T-helper 2 cell (primary cell): ENCODE results near the gene CRTC2.
A peak's percentile ranks its signal among the peaks of the same experiment; 100 is the strongest.
"Not testable (repeated sequence)": the region's sequence is repeated elsewhere in the genome, so short reads cannot be mapped to it uniquely, and the experiment has no call there.

ENCODE experiments used
- DNase-seq, 5 experiments: peaks; one replicate each; pipeline versions ENCODE4 v3.0.0 to v3.0.0-alpha.2; 2012 to 2022
- total RNA-seq, 2 donors: gene quantifications; one replicate each; lab custom pipeline; 2026; lab: John Stamatoyannopoulos, UW

The CRTC2 gene
- total RNA-seq: 41.1 to 68.9 reads per million in 2 donors

DNA sequence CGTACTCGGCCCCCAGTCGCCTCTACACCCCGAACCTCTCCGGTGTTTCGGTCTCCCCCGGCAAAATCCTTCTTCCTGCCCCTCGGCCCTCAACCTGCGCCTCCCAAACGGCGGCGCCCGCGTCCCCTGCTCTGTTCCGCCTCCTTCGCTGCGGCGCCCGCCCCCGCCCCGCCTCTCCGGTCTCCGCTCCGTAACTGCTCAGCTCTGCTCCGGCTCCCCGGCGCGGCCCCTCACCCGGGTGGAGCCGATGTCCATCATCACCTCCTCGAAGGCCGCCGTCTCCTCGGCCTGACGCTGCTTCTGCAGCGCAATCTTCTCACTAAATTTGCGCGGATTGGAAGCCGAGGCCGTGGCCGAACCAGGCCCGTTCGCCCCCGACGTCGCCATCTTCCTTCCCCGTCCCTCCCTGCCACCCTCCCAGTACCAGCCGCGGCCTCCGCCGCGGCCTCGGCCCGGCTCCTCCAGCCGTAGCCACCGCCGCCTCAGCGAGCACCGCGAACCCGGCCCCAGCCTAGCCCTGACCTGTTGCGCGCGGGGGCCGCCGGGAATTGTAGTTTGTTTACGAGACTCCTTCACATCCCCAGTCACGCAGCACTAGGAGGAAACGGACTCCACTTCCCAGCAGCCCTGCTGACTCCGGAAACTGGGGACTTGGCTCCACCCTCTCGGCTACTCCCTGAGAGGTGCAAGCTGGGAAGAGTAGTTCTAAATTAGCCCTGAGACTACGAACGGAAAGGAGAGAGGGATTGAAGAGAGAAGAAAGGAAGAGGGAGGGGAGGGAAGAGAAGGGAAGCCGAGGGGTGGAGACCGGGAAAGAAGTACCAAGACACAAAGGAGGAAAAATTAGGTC lies at the start of gene CRTC2:
CRTC2 (minus strand) TSS at position 502 of the 850 bp plus-strand sequence; CDS start at position 387, 115 bp downstream.
- peak; percentile 92 to 99 (median 97) for DNase-seq

DNA sequence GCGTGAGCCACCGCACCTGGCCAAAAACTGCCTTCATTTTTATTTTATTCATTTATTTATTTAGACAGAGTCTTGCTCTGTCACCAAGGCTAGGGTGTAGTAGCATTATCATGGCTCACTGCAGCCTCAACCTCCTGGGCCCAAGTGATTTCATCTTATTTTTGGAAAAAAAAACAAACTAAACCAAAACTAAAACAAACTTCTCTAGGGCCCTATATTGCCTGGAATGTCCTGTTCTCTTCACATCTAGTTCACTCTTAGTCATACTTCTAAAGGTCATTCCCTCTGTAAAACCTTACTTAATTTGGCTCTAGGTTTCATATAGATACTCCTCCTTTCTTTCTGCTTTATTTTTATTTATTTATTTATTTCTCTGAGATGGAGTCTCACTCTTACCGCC lies 47.7 kb upstream of the CRTC2 start:
- DNase-seq: no peak

- no peak for DNase-seq
These were observed 42.0 kb upstream of the CRTC2 start for GRCh38 chr1:154000420-154000819.

DNA sequence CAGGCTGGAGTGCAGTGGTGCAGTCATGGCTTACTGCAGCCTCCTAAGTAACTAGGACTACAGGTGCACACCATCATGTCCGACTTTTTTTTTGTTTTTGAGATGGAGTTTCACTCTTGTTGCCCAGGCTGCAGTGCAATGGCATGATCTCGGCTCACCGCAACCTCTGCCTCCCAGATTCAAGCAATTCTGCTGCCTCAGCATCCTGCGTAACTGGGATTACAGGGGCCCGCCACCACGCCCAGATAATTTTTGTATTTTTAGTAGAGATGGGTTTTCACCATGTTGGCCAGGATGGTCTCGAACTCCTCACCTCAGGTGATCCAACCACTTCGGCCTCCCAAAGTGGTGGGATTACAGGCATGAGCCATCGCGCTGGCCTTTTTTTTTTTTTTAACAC lies 38.5 kb upstream of the CRTC2 start:
- not testable (repeated sequence) for DNase-seq

- no peak for DNase-seq
These were observed 37.2 kb upstream of the CRTC2 start for GRCh38 chr1:153995640-153996039.

GRCh38 chr1:153995202-153995601 lies 36.8 kb upstream of the CRTC2 start:
- DNase-seq: no peak

DNA sequence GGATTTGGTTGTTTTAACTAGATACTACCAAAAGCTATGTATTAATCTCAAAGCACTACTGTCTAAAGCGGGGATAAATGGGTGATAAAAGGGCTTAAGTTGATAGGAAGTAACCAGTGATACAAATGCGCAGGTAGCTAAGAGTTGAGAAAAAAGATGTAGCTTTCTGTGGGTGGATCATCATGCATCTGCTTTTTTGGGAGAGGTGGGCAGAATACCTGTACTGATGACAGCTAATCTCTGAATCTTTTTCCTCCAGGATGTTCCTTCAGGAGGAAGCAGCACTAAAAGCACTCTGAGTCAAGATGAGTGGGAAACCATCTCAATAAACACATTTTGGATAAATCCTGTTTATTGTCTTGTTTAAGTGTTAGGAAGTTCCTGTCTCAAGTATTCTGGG lies 33.4 kb upstream of the CRTC2 start:
- DNase-seq: no peak

DNA sequence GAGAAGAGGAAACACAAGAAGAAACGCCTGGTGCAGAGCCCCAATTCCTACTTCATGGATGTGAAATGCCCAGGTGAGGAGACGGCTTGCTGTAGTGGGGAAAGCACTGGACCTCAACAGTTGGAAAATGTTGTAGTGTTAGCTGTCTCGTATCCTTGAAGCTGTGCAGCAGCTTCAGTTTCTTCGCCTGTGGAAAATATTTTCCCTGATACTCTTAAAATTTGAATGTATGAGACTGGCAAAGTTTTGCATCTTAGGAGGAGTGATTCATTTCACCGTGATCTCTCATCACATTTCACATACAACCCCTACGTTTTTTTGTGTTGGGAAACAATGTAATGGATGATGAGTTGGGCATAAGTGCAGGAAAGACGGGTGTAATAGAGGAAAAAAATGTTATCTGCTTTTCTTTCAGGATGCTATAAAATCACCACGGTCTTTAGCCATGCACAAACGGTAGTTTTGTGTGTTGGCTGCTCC lies 32.8 kb upstream of the CRTC2 start:
- no peak for DNase-seq

- DNase-seq: peak; percentile 53 to 99 (median 84)
These were observed 32.2 kb upstream of the CRTC2 start, which contains the start of gene RPS27 for GRCh38 chr1:153990468-153991150. RPS27 (plus strand) TSS chr1:153990762; CDS start chr1:153990797, 35 bp downstream.

- DNase-seq: no peak
These were observed 29.2 kb upstream of the CRTC2 start for GRCh38 chr1:153987621-153988020.

- DNase-seq: no peak
These were observed 27.7 kb upstream of the CRTC2 start, which contains the start of gene RAB13 for GRCh38 chr1:153985941-153986761. RAB13 (minus strand) TSS chr1:153986339; CDS start chr1:153986236, 103 bp downstream.

GRCh38 chr1:153985341-153985912 lies 27.0 kb upstream of the CRTC2 start:
- no peak for DNase-seq

GRCh38 chr1:153984123-153984894 lies 25.9 kb upstream of the CRTC2 start:
- DNase-seq: no peak

DNA sequence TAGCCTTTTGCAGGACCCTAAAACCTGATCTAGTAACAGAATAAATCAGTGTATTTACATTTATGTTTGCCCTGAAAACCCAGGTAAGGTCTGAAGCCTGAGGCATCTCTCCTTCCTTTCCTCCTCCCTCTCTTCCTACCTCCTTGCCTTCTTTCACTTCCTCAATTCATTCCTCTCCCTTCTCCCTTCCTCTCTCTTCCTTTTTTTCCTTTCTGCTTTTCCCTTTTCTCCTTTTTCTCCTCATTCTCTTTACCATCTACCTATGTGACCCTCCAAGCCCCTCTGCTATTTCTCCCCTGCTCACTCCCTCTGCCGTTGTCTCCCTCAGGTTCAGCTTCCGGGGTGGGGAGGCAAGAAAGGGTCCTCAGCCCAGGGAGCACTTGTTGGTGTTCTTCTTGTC lies 23.3 kb upstream of the CRTC2 start:
- not testable (repeated sequence) for DNase-seq

GRCh38 chr1:153979091-153979490 lies 20.7 kb upstream of the CRTC2 start:
- DNase-seq: not testable (repeated sequence)

DNA sequence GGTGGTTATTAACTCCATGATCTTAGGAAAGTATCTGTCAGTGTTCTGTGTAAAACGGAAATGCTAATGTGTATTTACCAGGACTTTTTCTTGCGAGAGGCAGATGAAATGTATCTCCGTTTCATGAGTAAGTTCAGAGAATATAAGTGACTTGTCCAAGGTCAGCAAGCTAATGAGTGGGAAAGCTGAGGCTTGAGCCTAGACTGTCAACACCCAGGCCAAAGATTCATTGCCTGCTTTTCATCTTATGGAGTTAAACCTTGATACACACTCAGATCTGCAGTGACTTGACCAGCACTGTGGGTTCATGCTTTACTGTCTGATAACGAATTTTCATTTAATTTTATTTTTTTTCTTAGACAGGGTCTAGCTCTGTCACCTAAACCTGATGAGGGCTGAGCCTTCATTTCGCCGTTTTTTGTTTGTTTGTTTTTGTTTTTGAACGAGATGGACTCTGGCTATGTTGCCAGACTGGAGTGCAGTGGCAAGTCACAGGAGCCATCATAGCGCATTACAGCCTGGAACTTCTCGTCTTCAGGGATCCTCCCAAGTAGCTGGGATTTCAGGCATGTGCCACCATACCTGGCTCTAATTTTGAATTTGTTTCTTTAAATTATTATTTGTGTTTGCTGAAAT lies 20.0 kb upstream of the CRTC2 start:
- DNase-seq: no peak

DNA sequence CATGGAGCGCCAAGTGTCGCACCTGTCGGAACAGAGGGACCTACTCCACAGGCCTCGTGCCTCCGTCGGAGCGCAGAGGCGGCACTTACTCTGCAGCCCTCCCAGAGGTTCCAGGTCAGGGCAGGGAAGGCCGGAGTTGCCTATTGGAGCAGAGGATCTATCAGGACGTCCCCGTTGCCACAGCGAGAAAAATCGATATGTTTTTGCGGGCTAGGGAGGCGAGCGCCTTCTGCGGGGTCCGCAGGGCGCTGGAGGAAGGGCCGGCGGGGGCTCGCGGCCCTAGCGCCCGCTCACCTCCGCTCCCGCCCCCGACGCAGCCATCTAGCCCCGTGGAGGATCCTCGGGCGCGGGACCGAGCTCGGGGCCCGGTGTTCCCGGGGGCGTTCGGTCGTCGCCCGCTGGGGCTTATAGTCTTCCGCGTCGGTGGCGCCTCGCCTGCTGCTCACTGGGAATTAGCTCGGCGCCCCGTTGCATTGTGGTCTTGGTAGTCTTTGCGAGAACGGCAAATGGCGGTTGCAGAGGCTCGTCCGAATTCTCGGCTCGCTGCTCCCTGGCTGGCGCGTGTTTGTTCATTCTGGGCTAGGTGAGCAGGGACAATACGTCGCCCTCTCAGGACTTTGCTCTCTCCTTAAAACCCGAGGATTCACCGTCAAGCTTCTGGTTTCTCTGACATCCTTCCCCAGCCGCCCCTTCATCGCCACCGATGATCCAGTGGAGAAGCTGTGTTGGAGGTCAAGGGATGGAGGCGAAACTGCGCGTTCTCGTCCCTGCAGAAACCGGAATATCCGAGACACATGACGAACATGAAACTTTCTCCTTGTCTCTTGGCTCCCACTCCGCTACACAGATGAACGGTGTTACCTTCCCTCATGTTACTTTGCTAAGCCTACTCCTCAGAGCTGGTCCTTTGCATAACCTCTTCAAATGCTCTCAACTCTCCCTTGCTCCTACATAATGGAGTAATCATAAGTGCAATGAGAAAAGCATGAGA lies 19.1 kb upstream of the CRTC2 start, which contains the start of gene JTB:
JTB (minus strand) TSS at position 425 of the 991 bp plus-strand sequence; CDS start at position 3, 422 bp downstream.
- DNase-seq: peak; percentile 63 to 87 (median 78)

DNA sequence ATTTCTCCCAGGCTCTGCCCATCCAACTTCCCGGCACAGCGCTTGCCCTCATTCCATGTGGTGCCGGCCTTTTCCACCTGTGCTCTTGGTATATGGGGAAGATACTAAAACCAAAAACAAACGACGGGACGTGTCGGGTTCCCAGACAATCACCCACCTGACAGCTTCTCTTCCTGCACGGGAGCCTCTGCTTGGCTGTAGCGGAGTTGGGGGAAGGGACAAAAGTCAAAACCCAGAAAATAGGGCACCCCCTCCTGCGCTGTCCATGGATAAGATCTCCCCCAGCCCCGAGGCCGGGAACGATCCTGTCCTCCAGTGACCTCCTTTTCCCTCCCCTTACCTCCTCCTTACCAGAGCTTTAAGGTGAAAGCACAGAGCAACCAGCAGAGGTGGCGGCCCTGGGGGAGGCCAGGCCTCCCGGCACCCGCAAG lies 18.4 kb upstream of the CRTC2 start:
- no peak for DNase-seq

GRCh38 chr1:153973525-153973924 lies 15.1 kb upstream of the CRTC2 start:
- DNase-seq: no peak
